Right kidney (tissue), 1 donor: ENCODE data around the gene GNB1L.

Experiments used
- DNase-seq: peaks from one replicate; pipeline ENCODE4 v3.0.0-alpha.2; 2016

Gene GNB1L

GRCh38 chr22:19864538-19865106 lies 9.9 kb upstream of the GNB1L start:
- DNase-seq, result no peak

GRCh38 chr22:19863571-19863970 lies 8.9 kb upstream of the GNB1L start:
- no peak for DNase-seq

GRCh38 chr22:19862619-19863246 lies 8.1 kb upstream of the GNB1L start:
- DNase-seq, result no peak

GRCh38 chr22:19859861-19860510 lies 5.3 kb upstream of the GNB1L start:
- no peak for DNase-seq

- DNase-seq, result no peak
Measured at GRCh38 chr22:19857382-19857781, 2.7 kb upstream of the GNB1L start.

- peak; percentile 81 for DNase-seq
Measured at GRCh38 chr22:19855504-19856409, 1.1 kb upstream of the GNB1L start.

- DNase-seq, result peak; percentile 89
Measured at GRCh38 chr22:19853879-19854777, 546 bp downstream of the GNB1L start.

- no peak for DNase-seq
Measured at GRCh38 chr22:19853058-19853878, 1.4 kb downstream of the GNB1L start.

GRCh38 chr22:19852177-19852781 lies 2.4 kb downstream of the GNB1L start:
- DNase-seq, result no peak

GRCh38 chr22:19851291-19852176 lies 3.1 kb downstream of the GNB1L start:
- no peak for DNase-seq

- DNase-seq, result no peak
Measured at GRCh38 chr22:19850763-19851109, 3.9 kb downstream of the GNB1L start.

GRCh38 chr22:19849835-19850762 lies 4.6 kb downstream of the GNB1L start:
- peak; percentile 22 for DNase-seq

GRCh38 chr22:19848298-19849224 lies 6.1 kb downstream of the GNB1L start:
- DNase-seq, result no peak

- no peak for DNase-seq
Measured at GRCh38 chr22:19847345-19847632, 7.4 kb downstream of the GNB1L start.

GRCh38 chr22:19846620-19847344 lies 7.9 kb downstream of the GNB1L start:
- no peak for DNase-seq

- DNase-seq, result no peak
Measured at GRCh38 chr22:19845054-19845722, 9.5 kb downstream of the GNB1L start.
